IMR-90 (cell line): ENCODE data around the gene PYDC1. TPM values are rescaled to one million over a fixed set of nuclear protein-coding genes. Genes with fewer than 3 reads are reported as not detected.

Experiments used
- ATAC-seq: fragments of 200-7000 bp; cut with Tn5 transposase; 2 replicates; pipeline ENCODE4 v1.9.1; 2020; ENCODE audit warnings: low read depth, mild to moderate bottlenecking, moderate library complexity
- BruUV-seq: library from RNA; stranded (reverse); fragments of 400-500 nt; replicated peaks from 2 replicates; lab custom pipeline; 2021; lab: Mats Ljungman, UMichigan
- CTCF ChIA-PET: fragments of 300-600 bp; formaldehyde crosslinking; extraction: SDS; loops from one replicate; lab custom pipeline; 2021; ENCODE audit warnings: antibody characterized with exemption; lab: Yijun Ruan, JAX
- POLR2A ChIA-PET: fragments of 300-600 bp; sonication (Branson Sonifier 250); formaldehyde crosslinking; loops from one replicate; lab custom pipeline; 2022; ENCODE audit warnings: antibody characterized with exemption; ENCODE audit not compliant: unreplicated experiment; lab: Charles Lee
- DNase-seq: peaks from one replicate; pipeline ENCODE4 v3.0.0; 2013
- H2AFZ ChIP-seq: replicated peaks from 2 replicates; pipeline ENCODE3; 2013; ENCODE audit warnings: low read length, mild to moderate bottlenecking; ENCODE audit not compliant: poor library complexity
- H2AK5ac ChIP-seq: 2 replicates; pipeline ENCODE4 v1.6.1; 2013; ENCODE audit warnings: low read depth, low read length, inconsistent platforms
- H2AK9ac ChIP-seq: replicated peaks from 2 replicates; pipeline ENCODE3; 2013; ENCODE audit warnings: mild to moderate bottlenecking, low read depth, low read length, moderate library complexity; ENCODE audit not compliant: poor library complexity
- H2BK120ac ChIP-seq: 2 replicates; pipeline ENCODE4 v1.6.1; 2013; ENCODE audit warnings: low read depth, low read length, inconsistent platforms
- H2BK15ac ChIP-seq: 3 replicates; pipeline ENCODE4 v1.6.1; 2013; ENCODE audit warnings: low read depth, low read length, inconsistent platforms
- H2BK20ac ChIP-seq: 2 replicates; pipeline ENCODE4 v1.6.1; 2013; ENCODE audit warnings: low read depth, mild to moderate bottlenecking, inconsistent platforms, low read length, moderate library complexity
- H2BK5ac ChIP-seq: 2 replicates; pipeline ENCODE4 v1.6.1; 2013; ENCODE audit warnings: mild to moderate bottlenecking, low read depth, low read length, inconsistent platforms; ENCODE audit not compliant: poor library complexity, severe bottlenecking
- H3K14ac ChIP-seq: replicated peaks from 2 replicates; pipeline ENCODE4 v1.6.1; 2013; ENCODE audit warnings: low read depth, low read length, inconsistent platforms
- H3K18ac ChIP-seq: 2 replicates; pipeline ENCODE4 v1.6.1; 2013; ENCODE audit warnings: low read depth, low read length, control low read depth
- H3K23ac ChIP-seq: 2 replicates; pipeline ENCODE4 v1.6.1; 2013; ENCODE audit warnings: low read depth, low read length, inconsistent platforms
- H3K27ac ChIP-seq: 2 replicates; pipeline ENCODE4 v1.5.1; 2013; ENCODE audit warnings: mild to moderate bottlenecking, control low read depth, low read length; ENCODE audit not compliant: insufficient read depth
- H3K27me3 ChIP-seq: 2 replicates; pipeline ENCODE4 v1.6.1; 2013; ENCODE audit warnings: low read length; ENCODE audit not compliant: control insufficient read depth, insufficient read depth
- H3K36me3 ChIP-seq: 2 replicates; pipeline ENCODE4 v1.6.1; 2013; ENCODE audit warnings: low read length, mixed read lengths; ENCODE audit not compliant: control insufficient read depth, insufficient read depth
- H3K4ac ChIP-seq: 2 replicates; pipeline ENCODE4 v1.6.1; 2013; ENCODE audit warnings: low read depth, low read length, inconsistent platforms
- H3K4me1 ChIP-seq: 2 replicates; pipeline ENCODE4 v1.6.1; 2013; ENCODE audit warnings: low read length, mixed read lengths; ENCODE audit not compliant: control insufficient read depth, insufficient read depth
- H3K4me2 ChIP-seq: 2 replicates; pipeline ENCODE4 v1.6.1; 2013; ENCODE audit warnings: low read depth, mild to moderate bottlenecking, control low read depth, low read length, moderate library complexity
- H3K4me3 ChIP-seq: 2 replicates; pipeline ENCODE4 v1.5.1; 2013; ENCODE audit warnings: low read depth, mild to moderate bottlenecking, control low read depth, low read length, moderate library complexity; ENCODE audit not compliant: insufficient read depth
- H3K56ac ChIP-seq: 2 replicates; pipeline ENCODE4 v1.6.1; 2013; ENCODE audit warnings: low read length, inconsistent platforms; ENCODE audit not compliant: insufficient read depth; ENCODE audit errors: extremely low read depth
- H3K79me1 ChIP-seq, 2 experiments: 2 replicates each; pipeline ENCODE4 v1.6.1; 2013; ENCODE audit warnings: low read length in 2 of 2, inconsistent platforms in 1 of 2, low read depth in 1 of 2
- H3K9ac ChIP-seq: 2 replicates; pipeline ENCODE4 v1.6.1; 2013; ENCODE audit warnings: low read depth, low read length, control low read depth
- H3K9me1 ChIP-seq: 2 replicates; pipeline ENCODE4 v1.6.1; 2013; ENCODE audit warnings: low read length, inconsistent platforms; ENCODE audit not compliant: insufficient read depth
- H3K9me3 ChIP-seq: 2 replicates; pipeline ENCODE4 v1.6.1; 2013; ENCODE audit warnings: low read length; ENCODE audit not compliant: control insufficient read depth, insufficient read depth
- H4K20me1 ChIP-seq: 2 replicates; pipeline ENCODE4 v1.6.1; 2013; ENCODE audit warnings: low read length, inconsistent platforms; ENCODE audit not compliant: insufficient read depth
- H4K5ac ChIP-seq: 2 replicates; pipeline ENCODE4 v1.6.1; 2013; ENCODE audit warnings: mild to moderate bottlenecking, low read depth, low read length, control low read depth
- H4K8ac ChIP-seq, 2 experiments: 2 replicates each; pipeline ENCODE4 v1.6.1; 2013; ENCODE audit warnings: low read depth in 2 of 2, low read length in 2 of 2, control low read depth in 1 of 2, inconsistent platforms in 1 of 2
- H4K91ac ChIP-seq: 2 replicates; pipeline ENCODE4 v1.6.1; 2013; ENCODE audit warnings: low read depth, low read length, inconsistent platforms; ENCODE audit not compliant: insufficient read depth
- NFE2L2 ChIP-seq: fragments of 150-350 bp; IDR thresholded peaks from 2 replicates; pipeline ENCODE4 v1.6.1; 2016; ENCODE audit warnings: low read depth, mild to moderate bottlenecking, low read length
- WGBS, 2 experiments: methylation state at CpG; one replicate each; pipeline versions ENCODE4 v1.1.5 to v1.1.7; 2013; ENCODE audit warnings: missing lambda C conversion rate in 2 of 2; ENCODE audit not compliant: insufficient read length in 1 of 2; ENCODE audit errors: extremely low coverage in 2 of 2; 5-methylcytosine and 5-hydroxymethylcytosine counted together
- dilution Hi-C: fragments of 300-500 bp; cut with HindIII; formaldehyde crosslinking; loops from one replicate; pipeline ENCODE4 v1.14.3; 2018; ENCODE audit warnings: low sequenced_read_pairs; ENCODE audit not compliant: unreplicated experiment
- in situ Hi-C: fragments of 300-500 bp; cut with MboI; formaldehyde crosslinking; loops from 3 replicates; pipeline ENCODE4 v1.14.3; 2019; ENCODE audit warnings: low sequenced_read_pairs, inconsistent platforms, mixed read lengths
- intact Hi-C: fragments of 100-400 bp; cut with micrococcal nuclease; formaldehyde crosslinking; loops from 2 replicates; pipeline ENCODE4 v1.10.0; 2022
- polyA plus RNA-seq, 3 experiments: library from polyadenylated mRNA; depleted of rRNA; stranded (reverse); fragments of >200 nt; gene quantifications; 2 replicates each; pipeline ENCODE4 v1.2.3, GENCODE V29; 2012; ENCODE audit warnings: low replicate concordance in 1 of 3
- total RNA-seq: library from RNA; depleted of rRNA; stranded (reverse); fragments of >200 nt; gene quantifications from 2 replicates; pipeline ENCODE4 v1.2.3, GENCODE V29; 2012

Gene PYDC1
- total and polyA plus RNA-seq, 2 of the 4 experiments (the other 2 are of a cell fraction), result not detected

DNA sequence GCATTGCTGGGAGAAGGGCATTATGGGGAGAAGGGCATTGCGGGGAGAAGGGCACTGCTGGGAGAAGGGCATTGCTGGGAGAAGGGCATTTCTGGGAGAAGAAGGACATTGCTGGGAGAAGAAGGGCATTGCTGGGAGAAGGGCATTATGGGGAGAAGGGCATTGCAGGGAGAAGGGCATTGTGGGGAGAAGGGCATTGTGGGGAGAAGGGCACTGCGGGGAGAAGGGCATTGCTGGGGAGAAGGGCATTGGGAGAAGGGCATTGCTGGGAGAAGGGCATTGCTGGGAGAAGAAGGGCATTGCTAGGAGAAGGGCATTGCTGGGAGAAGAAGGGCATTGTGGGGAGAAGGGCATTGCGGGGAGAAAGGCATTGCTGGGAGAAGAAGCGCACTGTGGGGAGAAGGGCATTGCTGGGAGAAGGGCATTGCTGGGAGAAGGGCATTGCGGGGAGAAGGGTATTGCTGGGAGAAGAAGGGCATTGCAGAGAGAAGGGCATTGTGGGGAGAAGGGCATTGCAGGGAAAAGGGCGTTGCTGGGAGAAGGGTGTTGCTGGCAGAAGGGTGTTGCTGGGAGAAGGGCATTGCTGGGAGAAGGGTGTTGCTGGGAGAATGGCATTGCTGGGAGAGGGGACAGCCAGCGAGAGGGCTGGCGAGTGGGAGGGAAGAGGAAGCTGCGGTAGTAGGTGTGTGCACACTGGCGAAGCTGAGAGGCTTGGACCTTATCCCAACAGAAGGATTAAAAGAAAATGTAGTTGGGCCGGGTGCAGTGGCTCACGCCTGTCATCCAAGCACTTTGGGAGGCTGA is 4.6 kb upstream of the PYDC1 start:
- Histone ChIP-seq H4K20me1 (no peaks in the 10 kb centered on the region), H2BK120ac (no peak overlapping the region), H2AFZ (no peak overlapping the region), H4K5ac (no peak overlapping the region), H3K9me1 (no peaks in the 10 kb centered on the region), H3K4ac (no peak overlapping the region), H4K8ac (no peak overlapping the region), H3K4me1 (peaks cover 1% of the 10 kb centered on the region; the same call in 1 of the 2 replicates), H3K9me3 (no peaks in the 10 kb centered on the region), H3K56ac (no peak overlapping the region), H3K27ac (no peak overlapping the region), H3K36me3 (no peaks in the 10 kb centered on the region), H2BK15ac (no peak overlapping the region), H3K4me2 (no peak overlapping the region), H2AK9ac (no peak overlapping the region), H3K18ac (no peak overlapping the region), H3K23ac (no peak overlapping the region), H4K91ac (no peak overlapping the region), H2BK5ac (no peak overlapping the region), H3K4me3 (no peak overlapping the region), H3K14ac (no peak overlapping the region), H3K9ac (no peak overlapping the region), H2AK5ac (no peak overlapping the region), H2BK20ac (no peak overlapping the region), H3K79me1 (no peaks in the 10 kb centered on the region), H3K27me3 (peaks cover 34% of the 10 kb centered on the region)
- ChIA-PET POLR2A (no interaction called here), CTCF (no interaction called here)
- WGBS, 2 experiments, result 67% methylated on average over 6 of the region's 12 CpGs; no CpG with 5 or more reads in 1 of the 2 experiments
- no peak for TF ChIP-seq NFE2L2
- in situ Hi-C loops (no loop called here), intact Hi-C loops (no loop called here), dilution Hi-C loops (no loop called here)
- DNase-seq, result no peak
- BruUV-seq, result no TSS peak
- ATAC-seq, result no peak
